OCI-LY1 (cell line): ENCODE data around the gene CCDC190.

Source experiments
- H2AFZ ChIP-seq: fragments of 200-600 bp; sonication (generic), shearing (Covaris generic); 2 replicates; pipeline ENCODE4 v1.6.0; 2014; ENCODE audit warnings: antibody characterized with exemption, mild to moderate bottlenecking, low read length
- H3F3A ChIP-seq: fragments of 200-600 bp; sonication (generic), shearing (Covaris generic); 2 replicates; pipeline ENCODE4 v1.6.0; 2014; ENCODE audit warnings: mild to moderate bottlenecking, antibody characterized with exemption, low read length, moderate library complexity; ENCODE audit not compliant: insufficient read depth
- H3K27ac ChIP-seq: fragments of 200-600 bp; sonication (generic); 2 replicates; pipeline ENCODE4 v1.5.1; 2014; ENCODE audit warnings: low read length, mixed run types, mild to moderate bottlenecking, low read depth; ENCODE audit not compliant: poor library complexity, severe bottlenecking
- H3K27me3 ChIP-seq: fragments of 200-600 bp; sonication (generic); 2 replicates; pipeline ENCODE4 v1.6.0; 2014; ENCODE audit warnings: antibody characterized with exemption, mild to moderate bottlenecking, low read length, moderate library complexity; ENCODE audit not compliant: insufficient read depth
- H3K36me3 ChIP-seq: fragments of 200-600 bp; sonication (generic); 2 replicates; pipeline ENCODE4 v1.6.1; 2014; ENCODE audit warnings: mild to moderate bottlenecking, antibody characterized with exemption, low read length, moderate library complexity, mixed read lengths; ENCODE audit not compliant: insufficient read depth
- H3K4me1 ChIP-seq: fragments of 200-600 bp; sonication (generic); 2 replicates; pipeline ENCODE4 v1.5.1; 2014; ENCODE audit warnings: mild to moderate bottlenecking, low read length, moderate library complexity; ENCODE audit not compliant: insufficient read depth, severe bottlenecking
- H3K4me2 ChIP-seq: fragments of 200-600 bp; sonication (generic), shearing (Covaris generic); 2 replicates; pipeline ENCODE4 v1.6.1; 2014; ENCODE audit warnings: low read length
- H3K4me3 ChIP-seq: fragments of 200-600 bp; sonication (generic); 2 replicates; pipeline ENCODE4 v1.5.1; 2014; ENCODE audit warnings: low read length, low read depth, mild to moderate bottlenecking, mixed read lengths; ENCODE audit not compliant: poor library complexity, severe bottlenecking
- H3K79me2 ChIP-seq: fragments of 200-600 bp; shearing (Covaris generic); 2 replicates; pipeline ENCODE4 v1.6.1; 2016; ENCODE audit warnings: mixed run types, low read length, mixed read lengths; ENCODE audit not compliant: insufficient read depth
- H3K9ac ChIP-seq: fragments of 200-600 bp; sonication (generic), shearing (Covaris generic); 2 replicates; pipeline ENCODE4 v1.6.1; 2014; ENCODE audit warnings: mild to moderate bottlenecking, low read length, mixed read lengths
- H3K9me2 ChIP-seq: fragments of 200-600 bp; sonication (generic), shearing (Covaris generic); 2 replicates; pipeline ENCODE4 v1.6.1; 2014; ENCODE audit warnings: low read depth, mild to moderate bottlenecking, low read length, mixed read lengths
- H3K9me3 ChIP-seq: fragments of 200-600 bp; shearing (Covaris generic); 2 replicates; pipeline ENCODE4 v1.6.1; 2014; ENCODE audit warnings: low read length, mixed read lengths
- H4K20me1 ChIP-seq: fragments of 200-600 bp; sonication (generic), shearing (Covaris generic); 2 replicates; pipeline ENCODE4 v1.6.0; 2016; ENCODE audit warnings: mild to moderate bottlenecking, low read length; ENCODE audit not compliant: insufficient read depth
- EZH2 ChIP-seq: fragments of 200-600 bp; sonication (generic), shearing (Covaris generic); IDR thresholded peaks from 2 replicates; pipeline ENCODE4 v1.8.0; 2017; ENCODE audit warnings: borderline replicate concordance, mixed run types, mild to moderate bottlenecking, antibody characterized with exemption, low read length, moderate library complexity, mixed read lengths
- TF ChIP-seq, protein P1 (sequence below): fragments of 200-600 bp; sonication (generic), shearing (Covaris generic); IDR thresholded peaks from 2 replicates; pipeline ENCODE4 v1.5.1; 2017; ENCODE audit warnings: mild to moderate bottlenecking, antibody characterized with exemption, low read length, moderate library complexity, mixed read lengths

Gene CCDC190

DNA sequence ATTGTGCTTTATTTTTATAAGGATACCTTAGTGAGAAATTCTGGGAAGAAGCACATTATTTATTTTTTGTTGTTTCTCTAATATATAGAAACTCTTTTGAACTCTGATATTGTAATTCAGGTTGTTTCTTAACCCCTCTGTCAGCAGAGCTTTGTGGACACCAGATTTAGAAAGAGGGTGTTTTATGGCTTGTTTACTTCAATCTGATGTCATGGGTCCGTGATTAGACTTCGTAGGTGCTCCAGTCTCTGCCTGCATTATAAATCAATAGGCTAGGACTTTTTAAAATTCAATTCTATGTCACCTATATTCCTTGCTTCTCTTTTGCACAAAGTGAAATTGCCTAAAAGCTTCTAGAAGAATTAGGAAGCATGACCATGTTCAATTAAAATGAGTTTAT, 47.3 kb upstream of the CCDC190 start:
- H2AFZ ChIP-seq: no peak overlapping the region
- H3K79me2 ChIP-seq: no peaks in the 10 kb centered on the region
- H3K4me1 ChIP-seq: no peaks in the 10 kb centered on the region
- no peak overlapping the region for H3K27ac ChIP-seq
- no peak overlapping the region for H3K9ac ChIP-seq
- H4K20me1 ChIP-seq: no peaks in the 10 kb centered on the region
- no peaks in the 10 kb centered on the region for H3K9me3 ChIP-seq
- TF ChIP-seq, protein P1, sequence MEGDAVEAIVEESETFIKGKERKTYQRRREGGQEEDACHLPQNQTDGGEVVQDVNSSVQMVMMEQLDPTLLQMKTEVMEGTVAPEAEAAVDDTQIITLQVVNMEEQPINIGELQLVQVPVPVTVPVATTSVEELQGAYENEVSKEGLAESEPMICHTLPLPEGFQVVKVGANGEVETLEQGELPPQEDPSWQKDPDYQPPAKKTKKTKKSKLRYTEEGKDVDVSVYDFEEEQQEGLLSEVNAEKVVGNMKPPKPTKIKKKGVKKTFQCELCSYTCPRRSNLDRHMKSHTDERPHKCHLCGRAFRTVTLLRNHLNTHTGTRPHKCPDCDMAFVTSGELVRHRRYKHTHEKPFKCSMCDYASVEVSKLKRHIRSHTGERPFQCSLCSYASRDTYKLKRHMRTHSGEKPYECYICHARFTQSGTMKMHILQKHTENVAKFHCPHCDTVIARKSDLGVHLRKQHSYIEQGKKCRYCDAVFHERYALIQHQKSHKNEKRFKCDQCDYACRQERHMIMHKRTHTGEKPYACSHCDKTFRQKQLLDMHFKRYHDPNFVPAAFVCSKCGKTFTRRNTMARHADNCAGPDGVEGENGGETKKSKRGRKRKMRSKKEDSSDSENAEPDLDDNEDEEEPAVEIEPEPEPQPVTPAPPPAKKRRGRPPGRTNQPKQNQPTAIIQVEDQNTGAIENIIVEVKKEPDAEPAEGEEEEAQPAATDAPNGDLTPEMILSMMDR: no peak
- no peak for TF ChIP-seq EZH2
- H3K36me3 ChIP-seq: no peaks in the 10 kb centered on the region
- no peak overlapping the region for H3K4me2 ChIP-seq
- no peaks in the 10 kb centered on the region; the same call in 1 of the 2 replicates for H3K27me3 ChIP-seq
- H3K9me2 ChIP-seq: no peaks in the 10 kb centered on the region
- H3F3A ChIP-seq: no peaks in the 10 kb centered on the region
- H3K4me3 ChIP-seq: no peak overlapping the region

DNA sequence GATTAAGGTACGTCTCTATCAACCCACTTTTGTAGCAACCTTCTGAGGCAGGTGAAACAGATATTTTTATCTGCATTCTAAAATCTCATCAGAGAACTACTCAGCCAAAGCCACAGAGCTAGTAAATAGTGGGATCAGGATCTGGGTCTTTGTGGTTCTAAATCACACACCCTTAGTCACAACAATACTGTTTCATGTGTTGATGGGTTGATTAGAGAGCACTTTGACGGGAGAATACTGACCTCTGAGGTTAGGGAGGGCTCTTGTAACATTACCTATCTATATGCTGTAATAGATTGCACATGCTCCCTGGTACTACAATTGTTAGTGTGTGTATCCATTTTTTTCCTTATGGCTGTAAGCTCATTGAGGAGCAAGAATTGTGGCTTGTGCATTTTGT, 45.5 kb upstream of the CCDC190 start:
- H3K9ac ChIP-seq: no peak overlapping the region

DNA sequence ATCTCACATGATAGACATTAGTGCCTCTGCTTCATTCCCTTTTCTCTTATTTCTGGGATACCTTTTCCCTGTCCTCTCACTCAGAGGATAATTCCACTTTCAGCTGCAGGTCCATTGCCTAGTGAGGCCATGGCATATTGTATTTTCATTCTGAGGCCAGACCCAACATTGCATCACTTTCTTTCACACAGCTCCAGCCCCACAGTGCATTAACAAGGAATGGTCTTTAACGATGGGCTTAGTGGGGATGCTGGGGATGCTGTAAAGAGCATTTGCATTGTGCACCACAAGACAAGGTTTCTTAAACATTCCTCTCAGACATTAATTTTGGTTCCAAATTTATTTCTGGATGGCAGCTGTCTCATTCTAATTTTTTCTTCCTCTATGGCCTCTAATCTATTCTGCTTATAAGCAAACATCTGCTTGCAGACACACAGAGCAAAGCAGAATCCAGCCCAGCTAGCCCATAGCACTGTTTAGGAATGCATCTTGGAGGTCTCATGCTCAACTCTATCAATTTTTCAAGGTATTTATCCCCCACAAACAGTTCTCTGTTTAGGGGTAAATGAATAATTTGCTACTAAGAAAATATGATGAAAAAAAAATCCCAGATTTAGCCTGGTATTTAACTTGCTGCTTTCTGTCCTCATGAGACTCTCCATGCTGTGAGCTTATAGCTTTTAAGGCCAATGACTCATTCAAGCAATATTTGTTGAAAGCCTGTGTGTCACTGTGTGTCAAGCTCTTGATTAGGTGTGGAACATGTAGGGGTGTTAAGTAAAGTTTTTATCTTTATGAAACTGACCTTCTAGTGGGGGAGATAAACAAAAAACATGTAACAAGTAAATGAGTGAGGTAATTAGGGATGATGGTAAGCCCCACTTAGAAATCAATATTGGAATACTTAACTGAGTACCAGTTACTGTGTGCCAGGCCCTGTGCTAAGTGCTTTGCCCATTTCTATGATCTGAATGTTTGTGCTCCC, 44.5 kb upstream of the CCDC190 start:
- Histone ChIP-seq H3K4me2 (no peak overlapping the region), H3K9me3 (no peaks in the 10 kb centered on the region), H3K4me1 (no peaks in the 10 kb centered on the region), H3K27ac (no peak overlapping the region), H3K27me3 (no peaks in the 10 kb centered on the region; the same call in 1 of the 2 replicates), H3K4me3 (no peak overlapping the region), H3K9me2 (no peaks in the 10 kb centered on the region), H3K36me3 (no peaks in the 10 kb centered on the region), H3K79me2 (no peaks in the 10 kb centered on the region), H3F3A (no peaks in the 10 kb centered on the region), H2AFZ (no peak overlapping the region), H4K20me1 (no peaks in the 10 kb centered on the region), H3K9ac (no peak overlapping the region)
- TF ChIP-seq, protein P1: no peak
- TF ChIP-seq EZH2: no peak

More for the DNA sequence above, 45.5 kb upstream of the CCDC190 start:
- H3K27me3 ChIP-seq: no peaks in the 10 kb centered on the region; the same call in 1 of the 2 replicates
- H3K79me2 ChIP-seq: no peaks in the 10 kb centered on the region
- no peaks in the 10 kb centered on the region for H3K36me3 ChIP-seq
- no peak for TF ChIP-seq EZH2
- TF ChIP-seq, protein P1: no peak
- H2AFZ ChIP-seq: no peak overlapping the region
- H3K4me2 ChIP-seq: no peak overlapping the region
- H3F3A ChIP-seq: no peaks in the 10 kb centered on the region
- H3K4me3 ChIP-seq: no peak overlapping the region
- H3K27ac ChIP-seq: no peak overlapping the region
- no peaks in the 10 kb centered on the region for H3K9me2 ChIP-seq
- H3K4me1 ChIP-seq: no peaks in the 10 kb centered on the region
- no peaks in the 10 kb centered on the region for H3K9me3 ChIP-seq
- no peaks in the 10 kb centered on the region for H4K20me1 ChIP-seq
